ENCODE measurements around the gene RIPK1.

Gene RIPK1

DNA sequence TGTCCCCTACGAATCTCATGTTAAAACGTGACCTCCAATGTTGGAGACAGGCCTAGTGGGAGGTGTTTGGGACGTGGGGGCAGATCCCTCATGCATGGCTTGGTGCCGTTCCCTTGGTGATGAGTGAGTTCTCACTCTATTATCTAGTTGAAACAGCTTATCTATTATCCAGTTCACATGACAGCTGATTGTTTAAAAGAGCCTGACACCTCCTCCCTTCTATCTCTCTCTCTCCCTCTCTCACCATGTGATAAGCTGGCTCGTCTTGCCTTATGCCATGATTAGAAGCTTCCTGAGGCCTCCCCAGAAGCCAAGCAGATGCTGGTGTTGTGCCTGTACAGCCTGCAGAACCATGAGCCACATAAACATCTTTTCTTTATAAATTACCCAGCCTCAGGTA is 32.9 kb upstream of the RIPK1 start:
- Histone ChIP-seq H3K27me3 (no peaks in the 10 kb centered on the region), H3K9me3 (no peaks in the 10 kb centered on the region), H3K4me1 (no peaks in the 10 kb centered on the region)

DNA sequence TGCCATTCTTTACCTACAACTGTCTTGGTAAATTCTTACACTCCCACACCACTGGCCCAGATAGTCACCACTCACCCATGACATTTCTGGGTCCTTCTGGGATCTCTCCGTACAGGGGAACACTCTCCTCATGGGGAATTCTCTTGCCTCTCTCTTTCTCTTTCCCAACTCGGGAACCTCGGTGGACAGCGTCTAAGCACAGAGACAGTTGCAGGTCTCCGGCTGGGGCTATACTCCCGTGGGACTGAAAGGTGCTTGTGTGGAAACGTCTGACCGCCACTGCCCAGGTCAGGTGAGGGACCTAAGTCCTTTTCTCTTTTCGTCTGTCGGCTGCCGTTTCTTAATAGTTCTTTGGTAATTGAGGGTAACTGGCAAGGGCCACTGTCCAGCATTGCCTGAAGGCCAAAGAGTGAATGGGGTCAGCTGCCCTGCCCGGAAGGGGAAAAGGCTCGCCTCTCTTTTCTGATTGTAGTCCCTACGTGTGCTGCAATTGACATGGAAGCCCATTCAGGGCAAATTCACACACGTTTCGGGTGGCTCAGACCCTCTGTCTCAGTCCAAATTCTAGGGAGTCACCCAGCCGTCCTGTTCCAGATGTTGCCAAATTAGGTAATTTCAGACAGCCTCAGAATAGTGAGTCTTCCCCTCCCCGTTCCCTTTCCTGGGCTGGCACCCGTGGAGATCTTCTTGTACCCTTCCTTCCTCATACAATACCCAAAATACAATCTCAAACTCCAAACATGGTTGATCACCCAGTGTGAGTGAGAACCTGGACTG is 31.2 kb upstream of the RIPK1 start:
- Histone ChIP-seq H3K4me3 (ENCODE audit: low read depth, low read length) (no peak overlapping the region), H3K4me1 (no peaks in the 10 kb centered on the region), H3K9me3 (no peaks in the 10 kb centered on the region), H3K27me3 (no peaks in the 10 kb centered on the region), H3K36me3 (no peaks in the 10 kb centered on the region)
- DNase-seq, result no peak
- TF ChIP-seq, protein P1, sequence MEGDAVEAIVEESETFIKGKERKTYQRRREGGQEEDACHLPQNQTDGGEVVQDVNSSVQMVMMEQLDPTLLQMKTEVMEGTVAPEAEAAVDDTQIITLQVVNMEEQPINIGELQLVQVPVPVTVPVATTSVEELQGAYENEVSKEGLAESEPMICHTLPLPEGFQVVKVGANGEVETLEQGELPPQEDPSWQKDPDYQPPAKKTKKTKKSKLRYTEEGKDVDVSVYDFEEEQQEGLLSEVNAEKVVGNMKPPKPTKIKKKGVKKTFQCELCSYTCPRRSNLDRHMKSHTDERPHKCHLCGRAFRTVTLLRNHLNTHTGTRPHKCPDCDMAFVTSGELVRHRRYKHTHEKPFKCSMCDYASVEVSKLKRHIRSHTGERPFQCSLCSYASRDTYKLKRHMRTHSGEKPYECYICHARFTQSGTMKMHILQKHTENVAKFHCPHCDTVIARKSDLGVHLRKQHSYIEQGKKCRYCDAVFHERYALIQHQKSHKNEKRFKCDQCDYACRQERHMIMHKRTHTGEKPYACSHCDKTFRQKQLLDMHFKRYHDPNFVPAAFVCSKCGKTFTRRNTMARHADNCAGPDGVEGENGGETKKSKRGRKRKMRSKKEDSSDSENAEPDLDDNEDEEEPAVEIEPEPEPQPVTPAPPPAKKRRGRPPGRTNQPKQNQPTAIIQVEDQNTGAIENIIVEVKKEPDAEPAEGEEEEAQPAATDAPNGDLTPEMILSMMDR (IDR thresholded peaks at IDR 0.05; ENCODE audit: low read depth, low read length), result no peak

More for the DNA sequence above, 32.9 kb upstream of the RIPK1 start:
- DNase-seq, result no peak
- Histone ChIP-seq H3K4me3 (ENCODE audit: low read depth, low read length) (no peak overlapping the region), H3K36me3 (no peaks in the 10 kb centered on the region)
- TF ChIP-seq, protein P1 (IDR thresholded peaks at IDR 0.05; ENCODE audit: low read depth, low read length), result no peak

DNA sequence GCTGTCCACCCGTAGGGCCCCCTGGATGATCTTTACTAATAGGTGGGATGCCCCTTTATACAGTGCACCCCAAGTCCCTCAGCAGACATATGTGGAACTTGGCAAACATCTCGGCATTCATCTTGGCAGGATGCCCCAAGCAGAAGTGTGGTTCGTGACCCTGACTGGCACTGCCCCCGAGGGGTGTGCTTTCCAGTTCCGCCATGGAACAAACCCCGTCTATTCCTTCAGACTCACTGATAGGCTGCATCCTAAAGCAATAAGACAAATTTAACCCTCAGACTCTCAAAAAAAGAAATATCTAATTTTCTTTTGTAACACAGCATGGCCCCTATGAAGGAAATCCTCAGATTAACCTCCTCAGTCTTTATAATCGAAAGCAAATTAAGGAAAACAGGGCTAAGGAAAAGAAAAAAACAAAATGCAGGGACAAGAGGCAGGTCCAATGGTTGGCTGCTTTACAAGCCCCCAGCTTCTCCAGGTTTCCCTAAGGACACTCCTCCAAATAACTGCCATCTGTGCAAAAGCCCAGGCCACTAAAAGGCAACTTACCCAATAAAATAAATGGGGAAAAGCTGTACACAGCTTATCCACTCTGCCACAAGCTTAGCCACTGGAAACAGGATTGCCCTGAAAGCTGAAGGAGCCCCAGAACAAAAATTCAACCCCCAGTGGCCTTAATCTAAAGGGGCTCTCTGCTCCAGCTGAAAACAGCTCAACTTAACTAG is 30.5 kb upstream of the RIPK1 start:
- TF ChIP-seq, protein P1 (IDR thresholded peaks at IDR 0.05; ENCODE audit: low read depth, low read length), result no peak
- no peak overlapping the region for H3K4me3 ChIP-seq (ENCODE audit: low read depth, low read length)
- no peaks in the 10 kb centered on the region for H3K4me1 ChIP-seq
- no peaks in the 10 kb centered on the region for H3K27me3 ChIP-seq
- no peak for DNase-seq
- no peaks in the 10 kb centered on the region for H3K9me3 ChIP-seq
- no peaks in the 10 kb centered on the region for H3K36me3 ChIP-seq

DNA sequence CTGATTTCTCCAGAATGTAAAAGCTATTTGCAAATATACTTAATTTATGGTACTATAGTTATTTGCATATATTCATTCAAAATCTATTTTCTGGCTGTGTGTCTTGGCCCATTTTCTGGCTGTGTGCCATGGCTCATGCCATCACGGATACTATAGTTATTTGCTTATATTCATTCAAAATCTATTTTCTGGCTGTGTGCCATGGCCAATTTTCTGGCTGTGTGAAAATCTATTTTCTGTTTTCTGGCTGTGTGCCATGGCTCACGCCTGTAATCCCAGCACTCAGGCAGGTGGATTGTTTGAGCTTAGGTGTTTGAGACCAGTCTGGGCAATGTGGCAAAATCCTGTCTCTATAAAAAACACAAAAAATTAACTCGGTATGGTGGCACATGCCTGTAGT is 28.9 kb upstream of the RIPK1 start:
- TF ChIP-seq, protein P1 (IDR thresholded peaks at IDR 0.05; ENCODE audit: low read depth, low read length), result no peak
- no peaks in the 10 kb centered on the region for H3K27me3 ChIP-seq
- no peaks in the 10 kb centered on the region for H3K4me1 ChIP-seq
- H3K36me3 ChIP-seq, result no peaks in the 10 kb centered on the region
- no peak overlapping the region for H3K4me3 ChIP-seq (ENCODE audit: low read depth, low read length)
- no peak for DNase-seq
- no peaks in the 10 kb centered on the region for H3K9me3 ChIP-seq

DNA sequence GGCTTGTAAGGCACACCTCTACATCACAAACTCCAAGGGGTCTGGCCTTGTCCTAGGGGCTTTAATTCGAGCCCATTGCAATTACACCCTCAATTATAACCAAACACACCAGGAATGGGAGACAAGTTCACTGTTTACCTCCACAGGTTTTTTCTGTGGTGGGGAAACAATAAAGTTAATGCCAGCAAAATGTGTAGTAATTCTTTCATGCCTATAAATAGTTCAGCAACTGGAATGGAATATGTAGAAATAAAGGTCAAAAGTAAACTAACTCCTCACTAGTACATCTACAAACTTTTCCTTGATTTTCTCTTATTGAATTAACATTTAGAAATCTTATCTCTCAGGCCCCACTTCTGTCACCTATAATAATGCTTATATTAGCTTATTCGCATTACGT is 27.1 kb upstream of the RIPK1 start:
- no peaks in the 10 kb centered on the region for H3K27me3 ChIP-seq
- no peaks in the 10 kb centered on the region for H3K9me3 ChIP-seq
- no peak for DNase-seq
- H3K4me3 ChIP-seq (ENCODE audit: low read depth, low read length), result no peak overlapping the region
- no peaks in the 10 kb centered on the region for H3K36me3 ChIP-seq
- TF ChIP-seq, protein P1 (IDR thresholded peaks at IDR 0.05; ENCODE audit: low read depth, low read length), result no peak
- H3K4me1 ChIP-seq, result no peaks in the 10 kb centered on the region

DNA sequence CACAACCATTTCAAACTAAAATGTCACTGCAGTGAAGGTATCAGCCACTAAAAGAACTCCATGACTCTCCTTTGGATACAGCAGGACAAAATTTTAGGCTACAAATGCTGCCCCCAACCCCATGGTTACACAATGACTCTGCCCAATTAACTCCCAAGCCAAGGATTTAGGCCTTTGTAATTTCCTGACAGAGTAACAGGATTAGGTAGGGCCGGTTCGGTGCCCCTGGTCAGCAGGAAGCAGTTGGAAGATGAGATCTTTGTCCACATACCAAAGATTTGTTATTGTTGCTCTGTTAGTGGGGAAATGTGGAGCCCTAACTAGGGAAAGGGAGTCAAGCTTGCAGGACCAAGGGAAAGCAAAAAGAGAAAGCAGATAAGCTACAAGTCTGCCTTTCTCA is 26.7 kb upstream of the RIPK1 start:
- H3K9me3 ChIP-seq, result no peaks in the 10 kb centered on the region

More for the DNA sequence above, 26.7 kb upstream of the RIPK1 start:
- H3K36me3 ChIP-seq, result no peaks in the 10 kb centered on the region
- no peaks in the 10 kb centered on the region for H3K4me1 ChIP-seq
- no peak overlapping the region for H3K4me3 ChIP-seq (ENCODE audit: low read depth, low read length)
- DNase-seq, result no peak
- H3K27me3 ChIP-seq, result no peaks in the 10 kb centered on the region
- TF ChIP-seq, protein P1 (IDR thresholded peaks at IDR 0.05; ENCODE audit: low read depth, low read length), result no peak
